GM12874 (cell line): ENCODE measurements around the gene DGKI.

ENCODE experiments used
- TF ChIP-seq, protein P1 (sequence below): IDR thresholded peaks from 2 replicates; pipeline ENCODE4 v1.5.1; 2011; ENCODE audit warnings: low read depth, mild to moderate bottlenecking, control low read depth, low read length, moderate library complexity; ENCODE audit not compliant: insufficient read depth

DGKI gene

DNA sequence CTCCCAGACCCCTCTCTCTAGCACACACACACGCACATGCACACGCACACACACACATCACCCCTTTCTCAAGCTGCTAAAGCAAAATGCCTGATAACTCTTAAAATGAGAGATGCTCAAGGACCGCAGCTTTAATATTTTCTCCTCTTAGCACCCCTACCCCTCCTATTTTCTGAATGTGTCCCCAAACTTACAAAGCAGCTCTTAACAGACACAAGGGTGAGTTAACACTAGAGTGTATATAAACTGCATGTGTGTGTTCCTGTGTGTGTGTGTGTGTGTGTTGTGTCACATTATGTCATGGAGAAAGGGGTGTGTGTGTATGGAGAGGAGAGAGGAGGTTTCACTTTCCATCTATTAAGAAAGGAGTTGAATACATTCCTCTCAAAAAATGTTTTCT, 504.5 kb downstream of the DGKI start:
- TF ChIP-seq, protein P1, sequence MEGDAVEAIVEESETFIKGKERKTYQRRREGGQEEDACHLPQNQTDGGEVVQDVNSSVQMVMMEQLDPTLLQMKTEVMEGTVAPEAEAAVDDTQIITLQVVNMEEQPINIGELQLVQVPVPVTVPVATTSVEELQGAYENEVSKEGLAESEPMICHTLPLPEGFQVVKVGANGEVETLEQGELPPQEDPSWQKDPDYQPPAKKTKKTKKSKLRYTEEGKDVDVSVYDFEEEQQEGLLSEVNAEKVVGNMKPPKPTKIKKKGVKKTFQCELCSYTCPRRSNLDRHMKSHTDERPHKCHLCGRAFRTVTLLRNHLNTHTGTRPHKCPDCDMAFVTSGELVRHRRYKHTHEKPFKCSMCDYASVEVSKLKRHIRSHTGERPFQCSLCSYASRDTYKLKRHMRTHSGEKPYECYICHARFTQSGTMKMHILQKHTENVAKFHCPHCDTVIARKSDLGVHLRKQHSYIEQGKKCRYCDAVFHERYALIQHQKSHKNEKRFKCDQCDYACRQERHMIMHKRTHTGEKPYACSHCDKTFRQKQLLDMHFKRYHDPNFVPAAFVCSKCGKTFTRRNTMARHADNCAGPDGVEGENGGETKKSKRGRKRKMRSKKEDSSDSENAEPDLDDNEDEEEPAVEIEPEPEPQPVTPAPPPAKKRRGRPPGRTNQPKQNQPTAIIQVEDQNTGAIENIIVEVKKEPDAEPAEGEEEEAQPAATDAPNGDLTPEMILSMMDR = no peak

DNA sequence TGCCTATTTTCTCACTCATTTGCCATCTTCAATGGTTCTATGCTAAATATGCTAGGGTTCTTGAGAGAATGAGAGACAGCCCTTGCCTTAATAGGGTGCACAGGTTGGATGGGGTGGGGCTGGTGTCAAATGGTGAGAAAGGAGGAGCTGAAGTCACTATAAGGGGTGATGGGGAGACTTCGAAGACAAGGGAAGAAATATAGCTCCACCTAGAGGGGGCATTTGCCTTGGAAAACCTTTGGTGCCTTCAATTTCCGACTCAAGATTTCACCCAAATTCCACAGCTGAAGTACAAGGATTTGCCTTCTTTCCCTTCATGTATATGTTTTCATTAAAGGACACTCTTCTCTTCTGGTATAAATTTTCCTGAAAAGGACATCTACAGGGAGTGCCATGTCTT, 508.9 kb downstream of the DGKI start:
- TF ChIP-seq, protein P1 = peak; percentile 27; the same call in 1 of the 2 replicates

DNA sequence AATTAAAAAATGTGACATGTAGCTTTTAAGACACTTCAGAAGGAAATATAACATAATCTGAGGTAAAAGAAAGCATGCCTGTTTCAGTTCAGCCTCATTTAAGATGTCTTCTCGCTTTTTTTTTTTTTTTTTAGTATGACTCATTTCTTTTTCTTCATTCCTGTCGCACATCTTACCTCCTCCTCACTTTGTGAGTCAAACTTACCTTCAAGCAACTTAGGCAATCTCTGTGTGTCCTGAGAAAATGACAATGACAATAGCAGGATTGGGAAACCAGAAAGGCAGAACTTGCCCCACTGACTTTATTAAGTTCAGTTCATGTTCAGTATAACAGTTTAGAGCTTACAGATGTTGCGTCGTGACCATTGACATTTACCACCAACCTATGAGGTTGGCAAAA, 511.0 kb downstream of the DGKI start:
- TF ChIP-seq, protein P1 = no peak

DNA sequence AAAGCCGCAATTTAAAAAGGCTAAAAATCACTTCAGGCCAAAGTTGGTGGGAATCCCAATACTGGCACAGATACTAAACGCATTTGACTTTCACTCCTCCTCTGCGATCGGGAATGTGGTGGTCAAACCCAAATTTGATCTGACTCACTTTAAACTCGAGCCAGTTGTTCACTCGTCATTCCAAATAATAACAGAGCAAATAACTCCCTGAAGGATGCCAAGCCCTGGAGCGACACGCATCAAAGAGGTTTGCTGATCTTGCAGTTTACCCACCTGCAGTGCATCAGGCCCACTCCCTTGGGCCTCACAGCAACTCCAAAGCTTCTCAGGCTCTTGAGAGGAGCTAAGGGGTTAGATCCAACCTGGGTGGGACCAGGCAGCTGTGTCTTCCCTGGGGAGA, 515.4 kb downstream of the DGKI start:
- TF ChIP-seq, protein P1 = no peak
